LNCAP (cell line): Measurements from ENCODE around the gene KCTD3.

ENCODE experiments used
- TF ChIP-seq, protein P1 (sequence below): fragments of 450-650 bp; IDR thresholded peaks from 2 replicates; pipeline ENCODE4 v1.5.1; 2017; ENCODE audit warnings: mild to moderate bottlenecking

KCTD3 gene

DNA sequence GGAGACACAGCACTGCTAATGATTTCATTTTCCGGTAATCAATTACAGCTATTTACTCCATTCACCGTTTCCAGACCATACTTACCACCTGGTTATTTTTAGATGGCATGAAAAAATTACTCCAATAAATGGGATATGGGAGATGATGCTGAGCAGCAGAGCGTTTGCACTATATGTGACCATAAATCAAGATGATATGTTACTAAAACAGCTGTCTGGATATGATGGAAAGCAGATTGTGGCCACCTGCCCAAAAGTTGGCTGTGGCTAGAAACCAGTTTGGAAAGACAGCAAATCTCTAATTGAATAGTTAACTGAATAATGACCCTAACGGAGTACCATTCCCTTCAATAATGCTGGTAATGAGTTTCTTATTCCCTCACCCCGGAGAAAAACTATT, 22.5 kb upstream of the KCTD3 start:
- TF ChIP-seq, protein P1, sequence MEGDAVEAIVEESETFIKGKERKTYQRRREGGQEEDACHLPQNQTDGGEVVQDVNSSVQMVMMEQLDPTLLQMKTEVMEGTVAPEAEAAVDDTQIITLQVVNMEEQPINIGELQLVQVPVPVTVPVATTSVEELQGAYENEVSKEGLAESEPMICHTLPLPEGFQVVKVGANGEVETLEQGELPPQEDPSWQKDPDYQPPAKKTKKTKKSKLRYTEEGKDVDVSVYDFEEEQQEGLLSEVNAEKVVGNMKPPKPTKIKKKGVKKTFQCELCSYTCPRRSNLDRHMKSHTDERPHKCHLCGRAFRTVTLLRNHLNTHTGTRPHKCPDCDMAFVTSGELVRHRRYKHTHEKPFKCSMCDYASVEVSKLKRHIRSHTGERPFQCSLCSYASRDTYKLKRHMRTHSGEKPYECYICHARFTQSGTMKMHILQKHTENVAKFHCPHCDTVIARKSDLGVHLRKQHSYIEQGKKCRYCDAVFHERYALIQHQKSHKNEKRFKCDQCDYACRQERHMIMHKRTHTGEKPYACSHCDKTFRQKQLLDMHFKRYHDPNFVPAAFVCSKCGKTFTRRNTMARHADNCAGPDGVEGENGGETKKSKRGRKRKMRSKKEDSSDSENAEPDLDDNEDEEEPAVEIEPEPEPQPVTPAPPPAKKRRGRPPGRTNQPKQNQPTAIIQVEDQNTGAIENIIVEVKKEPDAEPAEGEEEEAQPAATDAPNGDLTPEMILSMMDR, result no peak

DNA sequence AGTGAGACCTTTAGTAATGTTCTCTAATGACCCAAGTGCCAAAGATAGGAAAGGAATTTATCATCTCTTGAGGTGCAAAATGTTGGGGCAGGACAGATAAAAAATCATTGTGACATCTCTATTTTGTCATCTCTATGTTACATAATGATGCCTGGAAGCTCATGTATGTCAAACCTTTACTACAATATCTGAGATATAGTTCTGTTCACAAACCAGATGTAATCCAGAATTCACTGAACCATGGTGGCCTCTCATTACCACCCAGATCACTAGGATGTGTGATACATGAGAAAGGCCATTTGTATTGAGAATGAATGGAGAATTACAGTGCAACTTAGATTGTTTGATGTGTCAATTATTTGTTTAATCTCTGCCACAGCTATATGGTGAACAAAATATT, 22.0 kb upstream of the KCTD3 start:
- TF ChIP-seq, protein P1, result no peak

DNA sequence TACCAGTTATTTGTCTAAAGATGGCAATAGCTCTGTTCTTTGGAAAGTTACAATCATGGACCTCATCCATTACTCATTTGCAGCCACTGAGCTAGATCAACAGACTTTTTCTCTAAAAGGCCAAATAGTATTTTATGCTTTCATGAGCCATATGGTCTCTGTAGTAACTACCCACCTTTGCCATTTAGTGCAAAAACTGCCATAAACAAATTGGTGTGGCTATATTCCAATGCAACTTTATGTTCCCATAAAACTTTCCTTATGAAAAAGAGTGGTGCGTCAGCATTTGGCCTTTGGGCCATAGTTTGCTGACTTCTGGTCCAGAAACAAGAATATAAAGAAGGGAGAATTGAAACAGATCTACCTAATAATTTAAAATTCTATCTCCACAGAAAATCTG, 20.1 kb upstream of the KCTD3 start:
- TF ChIP-seq, protein P1, result no peak

DNA sequence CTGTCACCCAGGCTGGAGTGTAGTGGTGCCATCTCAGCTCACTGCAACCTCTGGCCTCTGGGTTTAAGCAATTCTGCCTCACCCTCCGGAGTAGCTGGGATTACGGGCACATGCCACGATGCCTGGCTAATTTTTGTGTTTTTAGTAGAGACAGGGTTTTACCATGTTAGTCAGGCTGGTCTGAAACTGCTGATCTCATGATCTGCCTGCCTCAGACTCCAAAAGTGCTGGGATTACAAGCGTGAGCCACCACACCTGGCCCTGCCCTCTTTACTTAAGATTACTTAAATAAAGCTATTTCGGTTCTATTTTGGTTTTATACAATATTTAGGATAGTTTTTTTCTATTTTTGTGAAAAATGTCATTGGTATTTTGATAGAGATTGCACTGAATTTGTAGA, 15.3 kb upstream of the KCTD3 start:
- TF ChIP-seq, protein P1, result no peak

DNA sequence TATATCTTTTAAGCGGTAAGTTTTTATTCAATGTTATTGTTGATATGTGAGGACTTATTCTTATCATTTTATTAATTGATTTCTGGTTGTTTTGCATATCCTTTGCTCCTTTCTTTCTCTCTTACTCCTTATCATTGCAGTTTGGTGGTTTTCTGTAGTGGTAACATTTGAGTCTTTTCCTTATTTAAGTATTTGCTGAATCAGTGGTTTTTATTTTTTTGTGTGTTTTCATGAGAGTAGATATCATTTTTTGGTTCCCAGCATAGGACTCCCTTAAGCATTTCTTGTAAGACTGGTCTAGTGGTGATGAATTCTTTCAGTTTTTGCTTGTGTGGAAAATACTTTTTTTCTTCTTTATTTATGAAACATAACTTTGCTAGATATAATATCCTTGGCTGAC, 12.2 kb upstream of the KCTD3 start:
- TF ChIP-seq, protein P1, result no peak

DNA sequence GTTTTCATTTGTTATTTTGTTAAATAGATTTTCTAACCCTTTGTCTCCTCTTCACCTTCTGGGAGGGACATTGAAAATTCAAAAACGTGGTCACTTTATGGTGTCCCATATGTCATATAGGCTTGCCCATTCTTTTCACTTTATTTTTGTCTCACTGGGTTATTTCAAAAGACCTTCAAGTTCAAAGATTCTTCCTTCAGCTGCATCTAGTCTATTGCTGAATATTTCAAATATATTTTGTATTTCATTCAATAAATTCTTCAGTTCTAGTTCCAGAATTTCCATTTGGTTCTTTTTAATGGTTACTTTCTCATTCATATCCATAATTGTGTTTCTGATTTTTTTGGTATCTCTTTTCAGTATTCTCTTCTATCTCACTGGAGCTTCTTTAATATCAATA, 11.6 kb upstream of the KCTD3 start:
- TF ChIP-seq, protein P1, result no peak

DNA sequence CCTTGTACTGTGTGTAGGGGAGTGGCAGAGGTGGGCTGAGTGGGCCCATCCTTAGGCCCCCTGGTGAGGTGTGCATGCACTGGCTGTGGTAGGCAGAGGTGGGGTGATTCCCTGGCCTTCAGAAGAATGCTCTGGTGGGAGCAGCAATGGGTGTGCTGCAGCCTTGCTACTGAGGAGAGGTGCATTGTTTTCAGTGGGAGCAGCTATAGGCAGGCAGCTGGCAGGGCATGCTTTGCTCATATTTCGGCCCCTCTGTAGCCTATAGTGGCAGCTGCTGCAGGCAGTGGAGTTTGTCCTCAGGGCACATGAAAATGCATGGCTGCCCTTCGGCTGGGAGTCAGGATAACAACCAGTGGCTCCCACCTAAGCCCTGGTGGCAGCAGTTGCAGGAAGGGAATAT, 10.1 kb upstream of the KCTD3 start:
- TF ChIP-seq, protein P1, result no peak

DNA sequence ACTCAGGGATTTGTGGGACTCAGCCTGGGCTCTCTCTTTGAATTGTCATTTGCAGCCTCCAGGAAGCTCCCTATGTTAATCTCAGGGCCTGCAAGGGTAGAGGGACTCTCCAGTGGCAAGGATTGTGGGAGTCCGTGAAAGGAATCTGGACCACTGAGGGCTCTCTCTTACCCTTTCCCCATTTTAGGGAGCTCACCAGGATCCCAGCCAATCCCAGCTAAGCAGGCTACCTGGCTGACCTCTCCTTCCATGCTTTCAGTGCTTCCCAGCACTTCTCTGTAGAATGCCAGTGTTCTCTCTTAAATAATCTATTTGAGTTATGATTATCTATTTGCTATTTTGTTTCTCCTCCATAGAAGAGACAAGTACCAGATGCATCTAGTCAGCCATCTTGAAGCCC, 9.6 kb upstream of the KCTD3 start:
- TF ChIP-seq, protein P1, result no peak
